ENCODE results near the gene SNTG2.

SNTG2 gene

GRCh38 chr2:1209761-1210160 lies 259.1 kb downstream of the SNTG2 start:
- no peak for DNase-seq (ENCODE audit: low read depth)
- no peak overlapping the region for H3K4me3 ChIP-seq (ENCODE audit: low read depth, low read length)
- TF ChIP-seq CTCF (IDR thresholded peaks at IDR 0.05; ENCODE audit: low read depth, low read length, missing control alignments): no peak
- in situ Hi-C loops (cut with HindIII; ENCODE audit: low sequenced_read_pairs): no loop called here

GRCh38 chr2:1210352-1210751 lies 259.7 kb downstream of the SNTG2 start:
- TF ChIP-seq CTCF (IDR thresholded peaks at IDR 0.05; ENCODE audit: low read depth, low read length, missing control alignments): no peak
- DNase-seq (ENCODE audit: low read depth): no peak
- no peak overlapping the region for H3K4me3 ChIP-seq (ENCODE audit: low read depth, low read length)
- in situ Hi-C loops (cut with HindIII; ENCODE audit: low sequenced_read_pairs): no loop called here

GRCh38 chr2:1219901-1220573 lies 269.4 kb downstream of the SNTG2 start:
- no peak overlapping the region for H3K4me3 ChIP-seq (ENCODE audit: low read depth, low read length)
- DNase-seq (ENCODE audit: low read depth): peak; percentile 5

GRCh38 chr2:1222056-1222455 lies 271.4 kb downstream of the SNTG2 start:
- no peak overlapping the region for H3K4me3 ChIP-seq (ENCODE audit: low read depth, low read length)
- in situ Hi-C loops (cut with HindIII; ENCODE audit: low sequenced_read_pairs): no loop called here
- DNase-seq (ENCODE audit: low read depth): no peak
- no peak for TF ChIP-seq CTCF (IDR thresholded peaks at IDR 0.05; ENCODE audit: low read depth, low read length, missing control alignments)

More at GRCh38 chr2:1219901-1220573, 269.4 kb downstream of the SNTG2 start:
- TF ChIP-seq CTCF (IDR thresholded peaks at IDR 0.05; ENCODE audit: low read depth, low read length, missing control alignments): no peak
- in situ Hi-C loops (cut with HindIII; ENCODE audit: low sequenced_read_pairs): no loop called here

GRCh38 chr2:1223791-1224190 lies 273.1 kb downstream of the SNTG2 start:
- no peak for DNase-seq (ENCODE audit: low read depth)
- no peak for TF ChIP-seq CTCF (IDR thresholded peaks at IDR 0.05; ENCODE audit: low read depth, low read length, missing control alignments)
- no peak overlapping the region for H3K4me3 ChIP-seq (ENCODE audit: low read depth, low read length)
- in situ Hi-C loops (cut with HindIII; ENCODE audit: low sequenced_read_pairs): no loop called here

GRCh38 chr2:1224901-1225300 lies 274.3 kb downstream of the SNTG2 start:
- no peak overlapping the region for H3K4me3 ChIP-seq (ENCODE audit: low read depth, low read length)
- no peak for TF ChIP-seq CTCF (IDR thresholded peaks at IDR 0.05; ENCODE audit: low read depth, low read length, missing control alignments)
- DNase-seq (ENCODE audit: low read depth): no peak
- in situ Hi-C loops (cut with HindIII; ENCODE audit: low sequenced_read_pairs): no loop called here

All from astrocyte of the cerebellum (primary cell).